Fibroblast of lung (primary cell): ENCODE results near the gene PHC2. TPM values are rescaled to one million over a fixed set of nuclear protein-coding genes. Genes with fewer than 3 reads are reported as not detected.

ENCODE experiments used
- DNase-seq, 2 donors: peaks; one replicate each; pipeline versions ENCODE4 v3.0.0 to v3.0.0-alpha.2; 2010; ENCODE audit warnings: low read depth in 2 of 2
- H2AFZ ChIP-seq: 2 replicates; pipeline ENCODE4 v1.5.1; 2012; ENCODE audit warnings: low read length, control low read depth, inconsistent platforms
- H3K27ac ChIP-seq: 2 replicates; pipeline ENCODE4 v1.5.1; 2011; ENCODE audit warnings: low read length, control low read depth; ENCODE audit not compliant: insufficient read depth
- H3K27me3 ChIP-seq: 2 replicates; pipeline ENCODE4 v1.5.1; 2011; ENCODE audit warnings: mild to moderate bottlenecking, low read length; ENCODE audit not compliant: control insufficient read depth, insufficient read depth
- H3K36me3 ChIP-seq: 2 replicates; pipeline ENCODE4 v1.5.1; 2011; ENCODE audit warnings: low read length; ENCODE audit not compliant: control insufficient read depth, insufficient read depth
- H3K4me1 ChIP-seq: 2 replicates; pipeline ENCODE4 v1.5.1; 2011; ENCODE audit warnings: low read length; ENCODE audit not compliant: control insufficient read depth, insufficient read depth; ENCODE audit errors: extremely low read depth
- H3K4me2 ChIP-seq: 2 replicates; pipeline ENCODE4 v1.5.1; 2011; ENCODE audit warnings: low read length, control low read depth; ENCODE audit not compliant: insufficient read depth; ENCODE audit errors: extremely low read depth
- H3K4me3 ChIP-seq, 4 experiments: fragments of 200-600 bp in 1 of 4; sonication (generic) in 1 of 4; replicated peaks in 1 of 4; 2 replicates each; pipeline ENCODE4 v1.5.1; 2011 to 2016; ENCODE audit warnings: low read length in 4 of 4, low read depth in 3 of 4, mild to moderate bottlenecking in 3 of 4, control low read depth in 2 of 4, inconsistent platforms in 1 of 4, mixed read lengths in 1 of 4; ENCODE audit not compliant: insufficient read depth in 1 of 4; ENCODE audit errors: control extremely low read depth in 1 of 4
- H3K79me2 ChIP-seq: 2 replicates; pipeline ENCODE4 v1.5.1; 2012; ENCODE audit warnings: mild to moderate bottlenecking, low read length, inconsistent platforms; ENCODE audit not compliant: control insufficient read depth, insufficient read depth
- H3K9ac ChIP-seq: 2 replicates; pipeline ENCODE4 v1.5.1; 2011; ENCODE audit warnings: mild to moderate bottlenecking, low read length, control low read depth; ENCODE audit not compliant: insufficient read depth
- H3K9me3 ChIP-seq: 2 replicates; pipeline ENCODE4 v1.5.1; 2012; ENCODE audit warnings: low read depth, low read length; ENCODE audit not compliant: control insufficient read depth, insufficient read depth
- H4K20me1 ChIP-seq: 2 replicates; pipeline ENCODE4 v1.5.1; 2011; ENCODE audit warnings: low read length; ENCODE audit not compliant: control insufficient read depth, insufficient read depth; ENCODE audit errors: extremely low read depth
- CTCF ChIP-seq, 2 donors: IDR thresholded peaks in 1 of 2; conservative IDR thresholded peaks in 1 of 2; 1 replicate in 1 of 2; 2 replicates in 1 of 2; pipeline ENCODE4 v1.5.1; 2011 to 2012; ENCODE audit warnings: low read length in 2 of 2, control low read depth in 1 of 2, inconsistent platforms in 1 of 2, low read depth in 1 of 2, mild to moderate bottlenecking in 1 of 2
- EZH2 ChIP-seq: IDR thresholded peaks from 2 replicates; pipeline ENCODE4 v1.5.1; 2012; ENCODE audit warnings: low read length, control low read depth, mild to moderate bottlenecking; ENCODE audit errors: missing control alignments
- polyA plus RNA-seq, 2 donors: library from polyadenylated mRNA; depleted of rRNA in 1 of 2; stranded (reverse) in 1 of 2; unstranded in 1 of 2; fragments of >200 nt; gene quantifications; 2 replicates each; pipeline ENCODE4 v1.2.1, GENCODE V29; 2011 to 2012; ENCODE audit warnings: missing spikeins in 1 of 2
- total RNA-seq: library from RNA; depleted of rRNA; stranded (reverse); fragments of >200 nt; gene quantifications from 2 replicates; pipeline ENCODE4 v1.2.1, GENCODE V29; 2014

Gene PHC2
- total and polyA plus RNA-seq, 2 donors (not counting 1 experiment from before 2014, with no cell fraction given): 62.6 to 75.8 TPM

GRCh38 chr1:33286451-33287185 lies 144.3 kb downstream of the PHC2 start:
- H3K9me3 ChIP-seq: no peaks in the 10 kb centered on the region
- no peak overlapping the region for H3K4me2 ChIP-seq
- no peaks in the 10 kb centered on the region for H3K79me2 ChIP-seq
- no peak overlapping the region for H3K4me3 ChIP-seq
- no peaks in the 10 kb centered on the region for H4K20me1 ChIP-seq
- H3K27me3 ChIP-seq: no peaks in the 10 kb centered on the region
- H2AFZ ChIP-seq: no peak overlapping the region
- H3K4me1 ChIP-seq: no peaks in the 10 kb centered on the region
- H3K27ac ChIP-seq: no peak overlapping the region
- H3K9ac ChIP-seq: no peak overlapping the region
- H3K36me3 ChIP-seq: peaks cover 2% of the 10 kb centered on the region
- no peak for DNase-seq
- TF ChIP-seq CTCF (conservative IDR thresholded peaks at IDR 0.05 in 1 of 2, IDR thresholded peaks at IDR 0.05 in 1 of 2; ENCODE audit: low read depth in 1 of 2, low read length in 2 of 2) (no peak), EZH2 (no peak)

- no peaks in the 10 kb centered on the region for H3K79me2 ChIP-seq
- H3K27me3 ChIP-seq: no peaks in the 10 kb centered on the region
- no peak overlapping the region for H3K4me3 ChIP-seq
- H3K4me2 ChIP-seq: no peak overlapping the region
- H3K27ac ChIP-seq: no peak overlapping the region
- H4K20me1 ChIP-seq: no peaks in the 10 kb centered on the region
- no peak for DNase-seq
- H3K4me1 ChIP-seq: no peaks in the 10 kb centered on the region
- no peak overlapping the region for H2AFZ ChIP-seq
- H3K36me3 ChIP-seq: peaks cover 6% of the 10 kb centered on the region
- no peaks in the 10 kb centered on the region for H3K9me3 ChIP-seq
- TF ChIP-seq EZH2: no peak
- TF ChIP-seq CTCF (conservative IDR thresholded peaks at IDR 0.05 in 1 of 2, IDR thresholded peaks at IDR 0.05 in 1 of 2; ENCODE audit: low read depth in 1 of 2, low read length in 2 of 2): no peak
- H3K9ac ChIP-seq: no peak overlapping the region
These were observed 146.8 kb downstream of the PHC2 start for GRCh38 chr1:33284049-33284448.

GRCh38 chr1:33282791-33283190 lies 148.1 kb downstream of the PHC2 start:
- Histone ChIP-seq H3K9ac (no peak overlapping the region), H3K4me2 (no peak overlapping the region), H3K27me3 (no peaks in the 10 kb centered on the region), H3K4me1 (no peaks in the 10 kb centered on the region), H4K20me1 (no peaks in the 10 kb centered on the region), H3K27ac (no peak overlapping the region), H3K4me3 (no peak overlapping the region), H2AFZ (no peak overlapping the region), H3K36me3 (peaks cover 6% of the 10 kb centered on the region), H3K9me3 (no peaks in the 10 kb centered on the region), H3K79me2 (no peaks in the 10 kb centered on the region)
- no peak for DNase-seq
- no peak for TF ChIP-seq EZH2
- TF ChIP-seq CTCF (conservative IDR thresholded peaks at IDR 0.05 in 1 of 2, IDR thresholded peaks at IDR 0.05 in 1 of 2; ENCODE audit: low read depth in 1 of 2, low read length in 2 of 2): no peak
